Fibroblast of skin of right biceps (primary cell): ENCODE measurements around the gene RBBP6.

Experiments used
- DNase-seq: peaks from one replicate; pipeline ENCODE4 v3.0.0-alpha.2; 2013

Gene RBBP6

GRCh38 chr16:24525970-24526559, 13.3 kb upstream of the RBBP6 start:
- DNase-seq, result peak; percentile 20

- DNase-seq, result no peak
These were observed 12.5 kb upstream of the RBBP6 start for GRCh38 chr16:24526701-24527495.

- no peak for DNase-seq
These were observed 8.2 kb upstream of the RBBP6 start for GRCh38 chr16:24531166-24531565.

GRCh38 chr16:24534620-24535019, 4.7 kb upstream of the RBBP6 start:
- DNase-seq, result no peak

GRCh38 chr16:24535827-24536226, 3.5 kb upstream of the RBBP6 start:
- no peak for DNase-seq

- no peak for DNase-seq
These were observed 2.7 kb upstream of the RBBP6 start for GRCh38 chr16:24536671-24537070.

- no peak for DNase-seq
These were observed 1.7 kb upstream of the RBBP6 start for GRCh38 chr16:24537474-24538337.

GRCh38 chr16:24538756-24539294, 541 bp upstream of the RBBP6 start:
- DNase-seq, result no peak

GRCh38 chr16:24539850-24540601, 660 bp downstream of the RBBP6 start:
- peak; percentile 53 for DNase-seq

GRCh38 chr16:24540602-24541210, 1.3 kb downstream of the RBBP6 start:
- DNase-seq, result peak; percentile 23

GRCh38 chr16:24541233-24541933, 2.0 kb downstream of the RBBP6 start:
- no peak for DNase-seq

GRCh38 chr16:24543949-24544348, 4.6 kb downstream of the RBBP6 start:
- no peak for DNase-seq

GRCh38 chr16:24544640-24545039, 5.3 kb downstream of the RBBP6 start:
- no peak for DNase-seq

- DNase-seq, result no peak
These were observed 10.9 kb downstream of the RBBP6 start for GRCh38 chr16:24550295-24550694.

- no peak for DNase-seq
These were observed 13.4 kb downstream of the RBBP6 start for GRCh38 chr16:24552705-24553246.

- no peak for DNase-seq
These were observed 14.6 kb downstream of the RBBP6 start for GRCh38 chr16:24553983-24554382.

- DNase-seq, result no peak
These were observed 16.0 kb downstream of the RBBP6 start for GRCh38 chr16:24555346-24555872.

- no peak for DNase-seq
These were observed 23.4 kb downstream of the RBBP6 start for GRCh38 chr16:24562811-24563210.

GRCh38 chr16:24568392-24568791, 29.0 kb downstream of the RBBP6 start:
- peak; percentile 36 for DNase-seq

- DNase-seq, result no peak
These were observed 31.7 kb downstream of the RBBP6 start for GRCh38 chr16:24571096-24571495.

- DNase-seq, result no peak
These were observed 32.7 kb downstream of the RBBP6 start for GRCh38 chr16:24572069-24572468.
